Measurements from ENCODE around the gene AGAP1. TPM values are rescaled to one million over a fixed set of nuclear protein-coding genes. Genes with fewer than 3 reads are reported as not detected.

AGAP1 gene
- total RNA-seq, 4 donors from 2014 or later: 23.4 to 46.5 (median 29.3) TPM

- WGBS, 2 donors: 66 to 80% methylated on average over 7 of the region's 7 CpGs
- no peak overlapping the region for H3K27ac ChIP-seq
- no peaks in the 10 kb centered on the region for H3K9me3 ChIP-seq
- H3K36me3 ChIP-seq: no peaks in the 10 kb centered on the region
- no peak overlapping the region for H3K4me3 ChIP-seq (replicated peaks in 1 of 3)
- TF ChIP-seq POLR2A (IDR thresholded peaks at IDR 0.05) (no peak), CTCF (IDR thresholded peaks at IDR 0.05) (no peak)
- DNase-seq: no peak
- no peaks in the 10 kb centered on the region for H3K27me3 ChIP-seq
- intact Hi-C loops (cut with DNase I): no loop called here
- H3K4me1 ChIP-seq: no peaks in the 10 kb centered on the region
Observed at GRCh38 chr2:235582729-235583128, 88.9 kb downstream of the AGAP1 start.

- Histone ChIP-seq H3K27me3 (no peaks in the 10 kb centered on the region), H3K27ac (no peak overlapping the region), H3K9me3 (no peaks in the 10 kb centered on the region), H3K4me1 (no peaks in the 10 kb centered on the region), H3K4me3 (replicated peaks in 1 of 3) (no peak overlapping the region), H3K36me3 (no peaks in the 10 kb centered on the region)
- 94 to 95% methylated on average over 6 of the region's 6 CpGs for WGBS, 2 donors
- intact Hi-C loops (cut with DNase I): no loop called here
- TF ChIP-seq POLR2A (IDR thresholded peaks at IDR 0.05) (no peak), CTCF (IDR thresholded peaks at IDR 0.05) (no peak)
- DNase-seq: no peak
Observed at GRCh38 chr2:235583144-235583543, 89.3 kb downstream of the AGAP1 start.

GRCh38 chr2:235583925-235584637 lies 90.2 kb downstream of the AGAP1 start:
- no peak overlapping the region for H3K4me3 ChIP-seq (replicated peaks in 1 of 3)
- intact Hi-C loops (cut with DNase I): no loop called here

GRCh38 chr2:235584638-235585007 lies 90.8 kb downstream of the AGAP1 start:
- Histone ChIP-seq H3K36me3 (no peaks in the 10 kb centered on the region), H3K27ac (no peak overlapping the region), H3K9me3 (no peaks in the 10 kb centered on the region), H3K4me3 (replicated peaks in 1 of 3) (no peak overlapping the region), H3K4me1 (no peaks in the 10 kb centered on the region), H3K27me3 (no peaks in the 10 kb centered on the region)
- DNase-seq: no peak
- intact Hi-C loops (cut with DNase I): no loop called here
- TF ChIP-seq CTCF (IDR thresholded peaks at IDR 0.05) (no peak), POLR2A (IDR thresholded peaks at IDR 0.05) (no peak)
- 82 to 91% methylated on average over 10 of the region's 10 CpGs for WGBS, 2 donors

More at GRCh38 chr2:235583925-235584637, 90.2 kb downstream of the AGAP1 start:
- TF ChIP-seq CTCF (IDR thresholded peaks at IDR 0.05) (no peak), POLR2A (IDR thresholded peaks at IDR 0.05) (no peak)
- no peaks in the 10 kb centered on the region for H3K4me1 ChIP-seq
- no peaks in the 10 kb centered on the region for H3K27me3 ChIP-seq
- 83 to 96% methylated on average over 8 of the region's 8 CpGs for WGBS, 2 donors
- no peaks in the 10 kb centered on the region for H3K9me3 ChIP-seq
- no peak overlapping the region for H3K27ac ChIP-seq
- DNase-seq: no peak
- no peaks in the 10 kb centered on the region for H3K36me3 ChIP-seq

GRCh38 chr2:235587202-235587601 lies 93.4 kb downstream of the AGAP1 start:
- intact Hi-C loops (cut with DNase I): no loop called here
- no peak for TF ChIP-seq CTCF (IDR thresholded peaks at IDR 0.05)
- TF ChIP-seq POLR2A (IDR thresholded peaks at IDR 0.05): no peak
- Histone ChIP-seq H3K36me3 (no peaks in the 10 kb centered on the region), H3K4me3 (replicated peaks in 1 of 3) (no peak overlapping the region), H3K4me1 (no peaks in the 10 kb centered on the region), H3K9me3 (no peaks in the 10 kb centered on the region), H3K27me3 (no peaks in the 10 kb centered on the region), H3K27ac (no peak overlapping the region)
- DNase-seq: no peak
- WGBS, 2 donors: 93% methylated on average over 9 of the region's 9 CpGs

Measured in thyroid gland (tissue), 4 donors.